Heart left ventricle (tissue), 16 donors: ENCODE results near the gene GSG1L. TPM values are rescaled to one million over a fixed set of nuclear protein-coding genes. Genes with fewer than 3 reads are reported as not detected.

Experiments
- ATAC-seq, 4 donors: fragments of 200-7000 bp; cut with Tn5 transposase; one replicate each; pipeline ENCODE4 v1.9.1; 2020 to 2022; ENCODE audit warnings: moderate library complexity in 4 of 4, mild to moderate bottlenecking in 3 of 4, moderate number of reproducible peaks in 1 of 4
- DNase-seq, 5 donors: peaks; one replicate each; pipeline ENCODE4 v3.0.0-alpha.2; 2020
- H3K27ac ChIP-seq, 12 donors: fragments of 200-600 bp; sonication (generic) in 4 of 12; one replicate each; pipeline versions ENCODE4 v1.5.0 to v1.8.0; 2016 to 2022; ENCODE audit warnings: mild to moderate bottlenecking in 2 of 12
- H3K27me3 ChIP-seq, 9 donors: fragments of 200-600 bp; sonication (generic) in 2 of 9; one replicate each; pipeline versions ENCODE4 v1.5.1 to v1.8.0; 2016 to 2022; ENCODE audit warnings: mild to moderate bottlenecking in 3 of 9
- H3K36me3 ChIP-seq, 9 donors: fragments of 200-600 bp; sonication (generic) in 2 of 9; one replicate each; pipeline versions ENCODE4 v1.5.0 to v1.8.0; 2018 to 2022; ENCODE audit warnings: mild to moderate bottlenecking in 2 of 9
- H3K4me1 ChIP-seq, 12 donors: fragments of 200-600 bp; sonication (generic) in 4 of 12; one replicate each; pipeline versions ENCODE4 v1.5.0 to v1.8.0; 2016 to 2022; ENCODE audit warnings: mild to moderate bottlenecking in 3 of 12
- H3K4me3 ChIP-seq, 12 donors: fragments of 200-600 bp; sonication (generic) in 4 of 12; one replicate each; pipeline versions ENCODE4 v1.5.0 to v1.8.0; 2017 to 2022; ENCODE audit warnings: mild to moderate bottlenecking in 9 of 12, moderate library complexity in 4 of 12
- H3K9me3 ChIP-seq, 12 donors: fragments of 200-600 bp; sonication (generic) in 4 of 12; one replicate each; pipeline versions ENCODE4 v1.5.0 to v1.8.0; 2016 to 2022; ENCODE audit warnings: mild to moderate bottlenecking in 1 of 12
- CTCF ChIP-seq, 12 donors: fragments of 200-600 bp; sonication (generic) in 4 of 12; IDR thresholded peaks; one replicate each; pipeline versions ENCODE4 v1.5.0 to v1.8.0; 2018 to 2022; ENCODE audit warnings: antibody characterized with exemption in 12 of 12, mild to moderate bottlenecking in 5 of 12
- POLR2A ChIP-seq, 2 donors: fragments of 450-650 bp; IDR thresholded peaks; one replicate each; pipeline ENCODE4 v1.6.1; 2017; ENCODE audit warnings: antibody characterized with exemption in 2 of 2, mild to moderate bottlenecking in 2 of 2, moderate library complexity in 2 of 2
- WGBS, 4 donors: extraction: QIAGEN DNeasy Blood & Tissue Kit in 2 of 4; methylation state at CpG; one replicate each; pipeline versions ENCODE4 v1.1.5 to v1.1.7; 2013 to 2018; 5-methylcytosine and 5-hydroxymethylcytosine counted together
- intact Hi-C, 10 donors: fragments of 100-400 bp; cut with DNase I; formaldehyde crosslinking; loops; one replicate each; pipeline versions ENCODE4 v1.11.1 to v1.14.2; 2022
- polyA plus RNA-seq, 2 donors: library from polyadenylated mRNA; stranded (reverse); fragments of 200-250 nt; gene quantifications; one replicate each; pipeline ENCODE4 v1.2.3, GENCODE V29; 2013
- total RNA-seq, 9 donors: library from RNA; depleted of rRNA in 2 of 9; stranded (reverse); fragments of >200 nt in 2 of 9; fragmentation: NEBNext Ultra II Directional in 3 of 9; extraction: Animal tissue kit (Norgen Biotek cat#: 25700) in 3 of 9; gene quantifications; one replicate each; pipeline versions ENCODE4 v1.1.0 to v1.2.4, GENCODE V29; 2016 to 2023
- donor health status: ischemic (EF 13 %, LVEDD 7.1; RV severe dilation, severe dysfunction).
- donor health status: healthy with polysubstance abuse.
- donor health status: DM: no; HTN: yes; CAD: no.
- donor health status: DM: no; HTN: no; CAD: no.
- donor health status: ischemic (EF 25% LVEDD 6.9; RV normal size, moderate dysfunction).
- donor health status: ischemic (EF 25% LVEDD 5.7; RV mildly dilated, moderate dysfunction).
- donor health status: healthy.
- donor health status: DM: yes; HTN: yes; CAD: no.
- donor health status: ischemic (EF 35%, LVEDD 5.7; RV mildly dilated, moderate dysfunction).
- donor health status: nonischemic (EF 11% LVEDD 7.7; RV severe dilation, severe dysfunction).
- donor health status: DM: yes; HTN: yes; CAD: no.
- donor health status: PGD.
- donor health status: ischemic (EF 29% LVEDD 5.4; RV normal size, mild dysfunction).
- donor health status: nonischemic (EF 23%, LVEDD 6.1; RV moderate dilation, normal function).

GSG1L gene
- total and polyA plus RNA-seq, 11 donors: 0.11 to 8.7 (median 1.8) TPM; not detected in 4

DNA sequence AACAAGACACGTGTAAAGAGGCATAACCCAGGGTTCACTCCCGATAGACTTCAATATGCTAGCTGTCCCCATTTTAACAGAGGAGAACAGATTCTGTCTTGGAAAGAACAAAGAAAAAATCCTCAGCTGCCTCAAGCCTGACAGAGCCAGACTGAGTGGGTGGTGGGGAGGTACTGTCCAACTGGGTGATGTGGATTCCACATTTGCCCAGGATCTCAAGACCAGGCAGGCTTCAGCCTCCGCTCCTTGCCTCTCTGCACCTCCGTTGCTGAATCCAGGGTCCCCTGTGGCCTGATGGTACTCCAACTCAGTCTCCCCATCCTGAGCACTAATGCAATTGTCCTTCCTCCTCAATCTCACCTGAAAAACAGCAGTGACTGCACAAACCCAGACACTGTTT, 163.8 kb downstream of the GSG1L start:
- TF ChIP-seq POLR2A (IDR thresholded peaks at IDR 0.05): no peak
- TF ChIP-seq CTCF (IDR thresholded peaks at IDR 0.05): no peak
- DNase-seq (no peak), ATAC-seq (no peak)
- intact Hi-C loops: no loop called here
- WGBS, 4 donors: 62 to 76% (median 67%) methylated on average over 4 of the region's 4 CpGs
- Histone ChIP-seq H3K27me3 (peaks cover 0 to 26% (median 0%) of the 10 kb centered on the region in 9 donors), H3K36me3 (no peaks in the 10 kb centered on the region), H3K27ac (no peak overlapping the region), H3K4me3 (no peak overlapping the region), H3K4me1 (no peaks in the 10 kb centered on the region), H3K9me3 (peaks cover 0 to 8% (median 0%) of the 10 kb centered on the region in 12 donors)

DNA sequence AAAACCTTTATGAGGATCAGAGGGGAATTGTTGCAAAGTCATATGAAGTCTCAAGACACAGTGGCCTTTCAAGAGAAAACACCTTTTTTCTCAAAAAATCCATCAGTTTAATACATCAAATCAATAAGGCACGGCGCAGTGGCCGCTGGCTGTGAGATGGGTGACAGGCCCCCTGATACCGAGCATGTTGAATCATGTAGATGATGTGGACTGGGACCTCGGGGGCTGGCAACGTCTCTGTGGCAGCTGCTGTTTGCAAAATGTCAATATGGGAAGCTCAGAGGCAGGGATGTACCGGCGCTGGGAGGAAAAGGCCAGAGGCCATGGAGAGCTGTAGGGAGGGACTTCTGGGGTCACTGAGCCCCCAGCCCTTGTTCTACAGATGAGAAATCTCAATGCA, 169.1 kb downstream of the GSG1L start:
- Histone ChIP-seq H3K4me3 (no peak overlapping the region), H3K9me3 (peaks cover 0 to 8% (median 0%) of the 10 kb centered on the region in 12 donors), H3K27ac (no peak overlapping the region), H3K27me3 (peaks cover 0 to 45% (median 3%) of the 10 kb centered on the region in 9 donors), H3K36me3 (no peaks in the 10 kb centered on the region), H3K4me1 (no peaks in the 10 kb centered on the region)
- WGBS, 4 donors: 74 to 78% (median 77%) methylated on average over 8 of the region's 8 CpGs
- TF ChIP-seq CTCF (IDR thresholded peaks at IDR 0.05) (no peak), POLR2A (IDR thresholded peaks at IDR 0.05) (no peak)
- DNase-seq (no peak), ATAC-seq (no peak)
- intact Hi-C loops: no loop called here

DNA sequence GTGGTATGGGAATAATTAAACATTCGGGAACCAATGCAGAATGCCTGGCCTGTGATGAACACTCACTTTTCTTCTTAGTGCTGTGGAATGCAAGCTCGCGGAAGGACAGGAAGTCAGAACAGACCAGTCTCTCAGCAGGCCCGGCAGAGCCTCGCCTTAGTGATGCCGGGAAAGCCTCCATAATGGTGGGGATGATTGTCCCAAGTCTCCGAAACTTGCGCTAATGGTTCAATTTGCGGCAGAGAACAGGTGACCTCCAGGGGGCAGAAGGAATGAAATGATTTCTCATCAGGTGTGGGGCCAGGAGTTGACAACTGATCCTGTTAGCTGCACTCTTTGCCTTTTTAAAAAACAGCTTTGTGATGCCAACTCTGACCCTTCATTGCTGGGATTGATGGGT, 170.6 kb downstream of the GSG1L start:
- Histone ChIP-seq H3K4me1 (no peaks in the 10 kb centered on the region), H3K36me3 (no peaks in the 10 kb centered on the region), H3K9me3 (peaks cover 0 to 8% (median 0%) of the 10 kb centered on the region in 12 donors), H3K27me3 (peaks cover 0 to 53% (median 3%) of the 10 kb centered on the region in 9 donors), H3K4me3 (no peak overlapping the region), H3K27ac (no peak overlapping the region)
- TF ChIP-seq POLR2A (IDR thresholded peaks at IDR 0.05): no peak
- TF ChIP-seq CTCF (IDR thresholded peaks at IDR 0.05): no peak
- intact Hi-C loops: no loop called here
- ATAC-seq: no peak
- no peak for DNase-seq
- 27 to 45% (median 33%) methylated on average over 9 of the region's 9 CpGs for WGBS, 4 donors

DNA sequence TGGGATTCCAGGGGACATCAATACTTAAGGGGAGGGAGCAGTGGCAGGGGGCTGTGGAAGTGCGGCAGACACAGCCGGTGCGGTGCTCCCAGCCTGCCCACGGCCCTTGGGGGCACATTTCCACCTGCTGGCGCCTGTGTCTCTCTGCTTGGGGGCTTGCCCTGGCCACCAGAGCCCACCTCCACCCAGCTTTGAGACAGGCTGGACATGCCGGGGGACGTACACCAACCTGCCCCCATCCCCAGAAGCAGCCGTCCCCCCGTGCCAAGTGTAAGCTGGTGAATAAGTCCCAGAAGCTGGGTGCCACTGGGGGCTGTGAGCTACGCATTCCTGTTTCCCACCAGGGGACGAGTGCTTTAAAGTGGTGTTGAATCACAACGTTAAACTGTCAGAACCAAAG, 172.6 kb downstream of the GSG1L start:
- no peak for TF ChIP-seq POLR2A (IDR thresholded peaks at IDR 0.05)
- intact Hi-C loops: no loop called here

DNA sequence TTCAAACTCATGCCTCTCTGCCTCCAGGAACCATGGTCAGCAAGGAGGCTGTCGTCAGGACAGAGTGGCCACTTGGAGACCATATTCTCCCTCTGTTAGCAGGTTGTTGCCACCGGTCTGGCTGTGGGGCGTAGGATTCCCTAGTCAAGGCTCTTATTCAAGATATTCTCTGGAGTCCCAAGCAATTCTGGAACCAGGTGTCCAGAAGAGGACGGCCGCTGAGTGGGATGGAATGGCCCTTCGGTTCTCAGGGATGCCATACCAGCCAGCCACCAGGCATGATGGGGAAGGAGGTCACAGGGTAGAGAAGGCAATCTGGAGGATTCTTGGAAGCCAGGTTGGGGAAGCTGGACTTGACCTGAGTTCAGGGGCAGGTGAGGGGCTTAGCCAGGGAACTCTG, 173.5 kb downstream of the GSG1L start:
- no peak for ATAC-seq
- WGBS, 4 donors: 75 to 91% (median 89%) methylated on average over 6 of the region's 6 CpGs
- peaks cover 0 to 49% (median 3%) of the 10 kb centered on the region in 9 donors for H3K27me3 ChIP-seq

More for the DNA sequence above, 172.6 kb downstream of the GSG1L start:
- no peak for DNase-seq
- H3K27me3 ChIP-seq: peaks cover 0 to 56% (median 3%) of the 10 kb centered on the region in 9 donors
- ATAC-seq: no peak
- no peak overlapping the region for H3K27ac ChIP-seq
- H3K4me3 ChIP-seq: no peak overlapping the region
- H3K4me1 ChIP-seq: no peaks in the 10 kb centered on the region
- WGBS, 4 donors: 33 to 46% (median 43%) methylated on average over 7 to 12 of the region's 12 CpGs
- H3K36me3 ChIP-seq: no peaks in the 10 kb centered on the region
- no peaks in the 10 kb centered on the region for H3K9me3 ChIP-seq

More for the DNA sequence above, 173.5 kb downstream of the GSG1L start:
- no peaks in the 10 kb centered on the region for H3K36me3 ChIP-seq
- no peaks in the 10 kb centered on the region for H3K4me1 ChIP-seq
- H3K4me3 ChIP-seq: no peak overlapping the region
- DNase-seq: no peak
- no peaks in the 10 kb centered on the region for H3K9me3 ChIP-seq
- TF ChIP-seq CTCF (IDR thresholded peaks at IDR 0.05) (no peak), POLR2A (IDR thresholded peaks at IDR 0.05) (no peak)
- no peak overlapping the region for H3K27ac ChIP-seq
- intact Hi-C loops: no loop called here
